PC-3 (cell line): Measurements from ENCODE around the gene MYH15. TPM values are rescaled to one million over a fixed set of nuclear protein-coding genes. Genes with fewer than 3 reads are reported as not detected.
A peak's percentile ranks its signal among the peaks of the same experiment; 100 is the strongest.

Source experiments
- ATAC-seq: fragments of 200-7000 bp; cut with Tn5 transposase; 2 replicates; pipeline ENCODE4 v1.9.1; 2020; ENCODE audit warnings: mild to moderate bottlenecking, moderate library complexity
- BruUV-seq: library from RNA; stranded (reverse); fragments of 400-500 nt; replicated peaks from 2 replicates; lab custom pipeline; 2021; lab: Mats Ljungman, UMichigan
- CTCF ChIA-PET: fragments of 300-600 bp; sonication (Branson Sonifier 250); formaldehyde crosslinking; loops from one replicate; lab custom pipeline; 2022; ENCODE audit warnings: antibody characterized with exemption; lab: Charles Lee
- POLR2A ChIA-PET: fragments of 300-600 bp; sonication (Branson Sonifier 250); formaldehyde crosslinking; loops from one replicate; lab custom pipeline; 2022; ENCODE audit warnings: antibody characterized with exemption; ENCODE audit not compliant: unreplicated experiment; lab: Charles Lee
- DNase-seq: peaks from one replicate; pipeline ENCODE4 v3.0.0-alpha.2; 2015
- H2AFZ ChIP-seq: fragments of 300-600 bp; sonication (generic); 2 replicates; pipeline ENCODE4 v1.6.0; 2016; ENCODE audit warnings: antibody characterized with exemption, low read length
- H3F3A ChIP-seq: fragments of 300-600 bp; sonication (generic); one replicate; pipeline ENCODE4 v1.6.0; 2017; ENCODE audit warnings: antibody characterized with exemption, low read length, control low read depth, mild to moderate bottlenecking; ENCODE audit not compliant: unreplicated experiment
- H3K27ac ChIP-seq: fragments of 300-600 bp; sonication (generic); 2 replicates; pipeline ENCODE4 v1.5.1; 2016; ENCODE audit warnings: mild to moderate bottlenecking, low read length
- H3K27me3 ChIP-seq: fragments of 300-600 bp; sonication (generic); 2 replicates; pipeline ENCODE4 v1.6.1; 2016; ENCODE audit warnings: low read length, mixed read lengths
- H3K36me3 ChIP-seq: fragments of 300-600 bp; sonication (generic); 2 replicates; pipeline ENCODE4 v1.6.1; 2016; ENCODE audit warnings: low read depth, mixed run types, low read length, mixed read lengths
- H3K4me1 ChIP-seq: fragments of 300-600 bp; sonication (generic); 2 replicates; pipeline ENCODE4 v1.5.1; 2016; ENCODE audit warnings: low read length; ENCODE audit not compliant: insufficient read depth
- H3K4me2 ChIP-seq: fragments of 300-600 bp; sonication (generic); 2 replicates; pipeline ENCODE4 v1.6.0; 2016; ENCODE audit warnings: low read length
- H3K4me3 ChIP-seq: fragments of 300-600 bp; sonication (generic); 2 replicates; pipeline ENCODE4 v1.5.1; 2016; ENCODE audit warnings: mild to moderate bottlenecking, low read length, mixed read lengths
- H3K79me2 ChIP-seq: fragments of 300-600 bp; sonication (generic); 2 replicates; pipeline ENCODE4 v1.6.1; 2017; ENCODE audit warnings: low read length, mixed read lengths
- H3K9ac ChIP-seq: fragments of 300-600 bp; sonication (generic); 2 replicates; pipeline ENCODE4 v1.6.0; 2016; ENCODE audit warnings: mild to moderate bottlenecking, low read length
- H3K9me2 ChIP-seq: fragments of 300-600 bp; sonication (generic); replicated peaks from 2 replicates; pipeline ENCODE4 v1.6.1; 2016; ENCODE audit warnings: mixed run types, low read length, mixed read lengths
- H3K9me3 ChIP-seq: fragments of 300-600 bp; sonication (generic); 2 replicates; pipeline ENCODE4 v1.6.1; 2016; ENCODE audit warnings: low read length, mixed read lengths
- H4K20me1 ChIP-seq: fragments of 300-600 bp; sonication (generic); 2 replicates; pipeline ENCODE4 v1.6.1; 2016; ENCODE audit warnings: low read length, mixed read lengths
- CTCF ChIP-seq: fragments of 300-600 bp; sonication (generic); conservative IDR thresholded peaks from 2 replicates; pipeline ENCODE4 v1.5.1; 2017; ENCODE audit warnings: antibody characterized with exemption, low read depth, mild to moderate bottlenecking, low read length
- EZH2 ChIP-seq: fragments of 300-600 bp; sonication (generic); IDR thresholded peaks from one replicate; pipeline ENCODE4 v1.6.1; 2017; ENCODE audit warnings: antibody characterized with exemption, mild to moderate bottlenecking, low read length; ENCODE audit not compliant: unreplicated experiment
- EZH2phosphoT487 ChIP-seq: fragments of 300-600 bp; sonication (generic); IDR thresholded peaks from 2 replicates; pipeline ENCODE4 v1.6.1; 2018; ENCODE audit warnings: mild to moderate bottlenecking, antibody characterized with exemption, low read length, borderline replicate concordance
- intact Hi-C: fragments of 100-400 bp; cut with micrococcal nuclease; formaldehyde crosslinking; loops from 2 replicates; pipeline ENCODE4 v1.9.0; 2023
- total RNA-seq: library from RNA; depleted of rRNA; stranded (reverse); fragments of >200 nt; gene quantifications from 2 replicates; pipeline ENCODE4 v1.2.3, GENCODE V29; 2014

The MYH15 gene
- total RNA-seq, 1 experiment from 2014 or later = 2.4 TPM

GRCh38 chr3:108477511-108478147 is 32.8 kb downstream of the MYH15 start:
- peak; percentile 58 for ATAC-seq
- Histone ChIP-seq H3K79me2 (no peaks in the 10 kb centered on the region), H4K20me1 (no peaks in the 10 kb centered on the region), H2AFZ (no peak overlapping the region), H3K9me3 (no peaks in the 10 kb centered on the region), H3K9ac (no peak overlapping the region), H3K4me2 (0 out of 2 replicates have a peak overlapping the region, but pooled peaks have one; percentile 10), H3K27me3 (no peaks in the 10 kb centered on the region), H3K36me3 (no peaks in the 10 kb centered on the region), H3K9me2 (no peaks in the 10 kb centered on the region), H3K4me3 (no peak overlapping the region), H3K4me1 (peaks cover 20% of the 10 kb centered on the region), H3K27ac (no peak overlapping the region), H3F3A (no peaks in the 10 kb centered on the region)
- peak; percentile 78 for DNase-seq
- POLR2A ChIA-PET = interaction anchor here (0.6 kb wide), 1 partner anchor 123 kb away, joined by 3 read pairs; no protein-coding TSS in a partner anchor
- TF ChIP-seq EZH2 (no peak), CTCF (peak; percentile 91)
- intact Hi-C loops = loop anchor here (1.0 to 10.0 kb wide), 8 partner anchors 71 to 1240 kb away; partner anchors contain the start of gene CD47
- no TSS peak for BruUV-seq
- CTCF ChIA-PET = interaction anchor here (0.5 to 1.5 kb wide), 12 partner anchors 10 to 807 kb away, joined by 3 to 9 read pairs (median 4); no protein-coding TSS in a partner anchor

GRCh38 chr3:108475220-108475782 is 35.1 kb downstream of the MYH15 start:
- POLR2A ChIA-PET = interaction anchor here (0.6 kb wide), 1 partner anchor 77 kb away, joined by 4 read pairs; no protein-coding TSS in a partner anchor
- TF ChIP-seq CTCF = no peak
- Histone ChIP-seq H3K4me3 (no peak overlapping the region), H4K20me1 (no peaks in the 10 kb centered on the region), H3K9me3 (no peaks in the 10 kb centered on the region), H3K79me2 (no peaks in the 10 kb centered on the region), H3K9ac (no peak overlapping the region), H3F3A (peaks cover 7% of the 10 kb centered on the region), H3K27me3 (no peaks in the 10 kb centered on the region), H3K4me2 (no peak overlapping the region), H3K9me2 (no peaks in the 10 kb centered on the region), H2AFZ (no peak overlapping the region), H3K4me1 (peaks cover 37% of the 10 kb centered on the region), H3K27ac (no peak overlapping the region), H3K36me3 (no peaks in the 10 kb centered on the region)
- intact Hi-C loops = loop anchor here (5.0 to 10.0 kb wide), 3 partner anchors 170 to 1238 kb away; no protein-coding TSS in a partner anchor
- CTCF ChIA-PET = interaction anchor here (0.9 to 1.4 kb wide), 2 partner anchors 38 to 481 kb away, joined by 3 read pairs; no protein-coding TSS in a partner anchor
- no TSS peak for BruUV-seq
- DNase-seq = no peak
- no peak for ATAC-seq

DNA sequence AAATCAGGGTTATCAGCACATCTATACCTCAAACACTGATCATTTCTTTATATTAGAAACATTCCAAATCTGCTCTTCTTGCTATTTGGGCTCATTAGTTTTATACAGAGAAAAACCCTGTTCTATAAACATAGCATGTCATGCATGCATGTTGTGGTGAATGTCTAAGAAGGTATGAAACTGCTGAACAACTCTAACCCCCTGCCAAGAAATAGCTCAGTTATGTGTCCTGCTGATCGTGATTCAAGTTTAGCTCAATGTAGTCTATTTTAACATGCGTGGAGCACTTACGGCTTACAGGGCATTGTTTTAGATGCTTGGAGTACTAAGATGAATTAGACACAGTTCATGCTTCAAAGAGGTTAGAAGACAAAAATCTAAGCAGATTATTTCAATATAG is 35.8 kb downstream of the MYH15 start:
- ATAC-seq = no peak
- no TSS peak for BruUV-seq
- TF ChIP-seq EZH2phosphoT487 (no peak), EZH2 (no peak), CTCF (no peak)
- ChIA-PET POLR2A (interaction anchor here (0.6 kb wide), 2 partner anchors 77 to 720 kb away, joined by 3 to 4 read pairs; no protein-coding TSS in a partner anchor), CTCF (interaction anchor here (0.9 to 1.4 kb wide), 2 partner anchors 37 to 480 kb away, joined by 3 read pairs; no protein-coding TSS in a partner anchor)
- no peaks in the 10 kb centered on the region for H4K20me1 ChIP-seq
- no peaks in the 10 kb centered on the region for H3K9me3 ChIP-seq
- DNase-seq = no peak
- H3K27ac ChIP-seq = no peak overlapping the region
- intact Hi-C loops = loop anchor here (5.0 to 10.0 kb wide), 4 partner anchors 82 to 800 kb away; no protein-coding TSS in a partner anchor
- peaks cover 43% of the 10 kb centered on the region for H3K4me1 ChIP-seq
- no peaks in the 10 kb centered on the region for H3K27me3 ChIP-seq
- no peaks in the 10 kb centered on the region for H3K79me2 ChIP-seq
- H3K4me3 ChIP-seq = no peak overlapping the region
- H3F3A ChIP-seq = peaks cover 7% of the 10 kb centered on the region
- no peaks in the 10 kb centered on the region for H3K36me3 ChIP-seq
- no peaks in the 10 kb centered on the region for H3K9me2 ChIP-seq
- no peak overlapping the region for H3K4me2 ChIP-seq
- no peak overlapping the region for H2AFZ ChIP-seq
- H3K9ac ChIP-seq = no peak overlapping the region
